Measurements from ENCODE around the gene RALGAPB.
A peak's percentile ranks its signal among the peaks of the same experiment; 100 is the strongest.

RALGAPB gene

GRCh38 chr20:38423541-38423940 is 49.1 kb upstream of the RALGAPB start:
- Histone ChIP-seq H3K27ac (ENCODE audit: extremely low read depth, low read depth, low read length) (no peak overlapping the region), H3K9me3 (ENCODE audit: control insufficient read depth, insufficient read depth, low read depth, low read length) (no peaks in the 10 kb centered on the region), H3K4me1 (ENCODE audit: control insufficient read depth, insufficient read depth, low read length) (no peaks in the 10 kb centered on the region), H3K36me3 (ENCODE audit: control insufficient read depth in 2 of 2, insufficient read depth in 1 of 2, low read length in 2 of 2) (peaks cover 59 to 100% of the 10 kb centered on the region in 2 experiments), H3K4me3 (ENCODE audit: low read depth, low read length) (no peak overlapping the region)
- ChIA-PET POLR2A (interaction anchor here (0.7 to 3.6 kb wide), 4 partner anchors 9 to 11 kb away, joined by 3 to 34 read pairs (median 4); partner anchors contain the start of gene SNHG17), CTCF (interaction anchor here (3.8 kb wide), 1 partner anchor 11 kb away, joined by 15 read pairs; the partner anchor contains the start of gene SNHG17)
- TF ChIP-seq ZIC2 (tag by site-specific recombination; IDR thresholded peaks at IDR 0.05) (no peak), ZNF704 (tag by site-specific recombination; IDR thresholded peaks at IDR 0.05) (no peak), ZNF843 (tag by site-specific recombination; IDR thresholded peaks at IDR 0.05) (no peak), ZNF560 (tag by site-specific recombination; IDR thresholded peaks at IDR 0.05; ENCODE audit: borderline replicate concordance) (no peak), ZNF26 (tag by site-specific recombination; IDR thresholded peaks at IDR 0.05) (no peak), PBX3 (CRISPR knock-in tag; IDR thresholded peaks at IDR 0.05) (no peak), ZFP69B (tag by site-specific recombination; IDR thresholded peaks at IDR 0.05) (no peak), HOXA7 (CRISPR knock-in tag; IDR thresholded peaks at IDR 0.05; ENCODE audit: borderline replicate concordance) (no peak), EGR2 (tag by site-specific recombination; IDR thresholded peaks at IDR 0.05; ENCODE audit: low read depth) (no peak), TSHZ1 (tag by site-specific recombination; IDR thresholded peaks at IDR 0.05; ENCODE audit: borderline replicate concordance) (no peak)

GRCh38 chr20:38424401-38424800 is 48.2 kb upstream of the RALGAPB start:
- ChIA-PET POLR2A (interaction anchor here (3.6 kb wide), 1 partner anchor 10 kb away, joined by 34 read pairs; the partner anchor contains the start of gene SNHG17), CTCF (interaction anchor here (1.0 to 3.8 kb wide), 2 partner anchors 10 to 860 kb away, joined by 3 to 15 read pairs; partner anchors contain the start of gene SNHG17)
- Histone ChIP-seq H3K4me1 (ENCODE audit: control insufficient read depth, insufficient read depth, low read length) (no peaks in the 10 kb centered on the region), H3K4me3 (ENCODE audit: low read depth, low read length) (no peak overlapping the region), H3K9me3 (ENCODE audit: control insufficient read depth, insufficient read depth, low read depth, low read length) (no peaks in the 10 kb centered on the region), H3K36me3 (ENCODE audit: control insufficient read depth in 2 of 2, insufficient read depth in 1 of 2, low read length in 2 of 2) (peaks cover 54 to 100% of the 10 kb centered on the region in 2 experiments), H3K27ac (ENCODE audit: extremely low read depth, low read depth, low read length) (no peak overlapping the region)
- TF ChIP-seq ZNF510 (tag by site-specific recombination; IDR thresholded peaks at IDR 0.05; ENCODE audit: insufficient replicate concordance): no peak
- TF ChIP-seq ZNF600 (tag by site-specific recombination; IDR thresholded peaks at IDR 0.05): 0 out of 2 replicates have a peak, but pooled peaks have one; percentile 14

All from HEK293 (cell line).